Ishikawa (cell line): ENCODE measurements around the gene CDC42BPB.

Source experiments
- CREB1 ChIP-seq: IDR thresholded peaks from 2 replicates; pipeline ENCODE4 v1.6.1; 2012; ENCODE audit warnings: low read depth
- EGR1 ChIP-seq: IDR thresholded peaks from 2 replicates; pipeline ENCODE4 v1.6.1; 2012
- FOXM1 ChIP-seq: IDR thresholded peaks from 2 replicates; pipeline ENCODE4 v1.6.1; 2012; ENCODE audit warnings: low read depth, borderline replicate concordance
- NFIC ChIP-seq: IDR thresholded peaks from 2 replicates; pipeline ENCODE4 v1.6.1; 2012
- RAD21 ChIP-seq: IDR thresholded peaks from 2 replicates; pipeline ENCODE4 v1.6.1; 2012; ENCODE audit warnings: low read depth
- TAF1 ChIP-seq: IDR thresholded peaks from 2 replicates; pipeline ENCODE4 v1.6.1; 2012; ENCODE audit warnings: low read depth, mild to moderate bottlenecking
- TEAD4 ChIP-seq: IDR thresholded peaks from 2 replicates; pipeline ENCODE4 v1.6.1; 2012
- YY1 ChIP-seq: IDR thresholded peaks from 2 replicates; pipeline ENCODE4 v1.6.1; 2012; ENCODE audit warnings: low read depth
- ZBTB7A ChIP-seq: IDR thresholded peaks from 2 replicates; pipeline ENCODE4 v1.6.1; 2012; ENCODE audit warnings: low read depth
- TF ChIP-seq, protein P1 (sequence below): IDR thresholded peaks from 2 replicates; pipeline ENCODE4 v1.6.1; 2012

DNA sequence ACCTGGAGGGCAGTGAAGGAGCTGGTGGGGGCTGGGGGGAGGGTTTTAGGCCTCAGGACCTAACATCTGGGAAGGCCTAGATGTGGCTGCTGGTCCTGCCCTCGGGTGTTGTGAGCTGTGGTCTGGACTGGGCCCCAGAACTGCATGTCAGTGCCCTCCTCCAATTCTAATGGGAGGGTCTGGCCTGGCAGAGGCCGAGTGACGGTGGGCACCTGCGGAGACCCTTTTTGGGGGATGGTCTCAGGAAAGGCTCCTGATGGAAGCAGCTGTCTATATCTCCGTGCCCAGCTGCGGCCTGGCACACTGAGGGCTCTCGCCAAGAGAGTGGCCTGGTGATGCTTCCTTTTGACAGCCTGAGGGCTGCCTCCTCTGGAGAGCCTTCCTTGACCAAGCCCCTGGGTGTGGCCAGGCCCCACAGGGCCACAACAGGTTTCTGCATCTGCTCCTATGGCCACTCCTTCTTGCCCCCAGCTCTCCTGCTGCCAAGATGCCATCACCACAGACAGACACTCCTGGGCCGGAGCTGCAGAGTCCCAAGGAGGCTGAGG, 42.5 kb upstream of the CDC42BPB start:
- TF ChIP-seq NFIC, result no peak
- TF ChIP-seq TEAD4, result no peak
- no peak for TF ChIP-seq FOXM1
- TF ChIP-seq YY1, result no peak
- TF ChIP-seq EGR1, result no peak
- TF ChIP-seq, protein P1, sequence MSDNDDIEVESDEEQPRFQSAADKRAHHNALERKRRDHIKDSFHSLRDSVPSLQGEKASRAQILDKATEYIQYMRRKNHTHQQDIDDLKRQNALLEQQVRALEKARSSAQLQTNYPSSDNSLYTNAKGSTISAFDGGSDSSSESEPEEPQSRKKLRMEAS, result no peak
- TF ChIP-seq RAD21, result no peak
- TF ChIP-seq TAF1, result no peak
- no peak for TF ChIP-seq ZBTB7A
- no peak for TF ChIP-seq CREB1
